Activated CD4-positive, alpha-beta memory T cell treated with anti-CD3 and anti-CD28 coated beads for 36 hours (primary cell): ENCODE measurements around the gene ZNF746. TPM values are rescaled to one million over a fixed set of nuclear protein-coding genes. Genes with fewer than 3 reads are reported as not detected.
A peak's percentile ranks its signal among the peaks of the same experiment; 100 is the strongest.
"Not testable (repeated sequence)": the region's sequence is repeated elsewhere in the genome, so short reads cannot be mapped to it uniquely, and the experiment has no call there.

Experiments used
- CTCF ChIA-PET: fragments of 350-600 bp; sonication (Branson Sonifier 250); formaldehyde crosslinking; loops from one replicate; lab custom pipeline; 2021; ENCODE audit warnings: antibody characterized with exemption, inconsistent platforms; lab: Charles Lee
- POLR2A ChIA-PET: fragments of 350-600 bp; sonication (Branson Sonifier 250); formaldehyde crosslinking; loops from one replicate; lab custom pipeline; 2021; ENCODE audit warnings: antibody characterized with exemption; lab: Charles Lee
- DNase-seq: peaks from one replicate; pipeline ENCODE4 v3.0.0-alpha.2; 2020
- H3K27ac Mint-ChIP-seq: one replicate; pipeline ENCODE4 v1.8.0; 2021; ENCODE audit warnings: mixed read lengths
- H3K27me3 Mint-ChIP-seq: one replicate; pipeline ENCODE4 v1.8.0; 2021; ENCODE audit warnings: mixed read lengths
- H3K36me3 Mint-ChIP-seq: one replicate; pipeline ENCODE4 v1.8.0; 2021; ENCODE audit warnings: mixed read lengths
- H3K4me1 Mint-ChIP-seq: one replicate; pipeline ENCODE4 v1.8.0; 2021; ENCODE audit warnings: low read depth, mixed read lengths
- H3K4me3 Mint-ChIP-seq: one replicate; pipeline ENCODE4 v1.8.0; 2021; ENCODE audit warnings: mild to moderate bottlenecking, mixed read lengths
- H3K9me3 Mint-ChIP-seq: one replicate; pipeline ENCODE4 v1.8.0; 2021; ENCODE audit warnings: mixed read lengths
- intact Hi-C: fragments of 100-400 bp; cut with micrococcal nuclease; formaldehyde crosslinking; loops from one replicate; pipeline ENCODE4 v1.15.1; 2023
- total RNA-seq, 2 experiments: library from RNA; stranded (reverse); gene quantifications; one replicate each; pipeline ENCODE4 v1.2.3, GENCODE V29; 2021

The ZNF746 gene
- total RNA-seq, 2 experiments from 2014 or later, result 13.5 to 14.9 TPM

DNA sequence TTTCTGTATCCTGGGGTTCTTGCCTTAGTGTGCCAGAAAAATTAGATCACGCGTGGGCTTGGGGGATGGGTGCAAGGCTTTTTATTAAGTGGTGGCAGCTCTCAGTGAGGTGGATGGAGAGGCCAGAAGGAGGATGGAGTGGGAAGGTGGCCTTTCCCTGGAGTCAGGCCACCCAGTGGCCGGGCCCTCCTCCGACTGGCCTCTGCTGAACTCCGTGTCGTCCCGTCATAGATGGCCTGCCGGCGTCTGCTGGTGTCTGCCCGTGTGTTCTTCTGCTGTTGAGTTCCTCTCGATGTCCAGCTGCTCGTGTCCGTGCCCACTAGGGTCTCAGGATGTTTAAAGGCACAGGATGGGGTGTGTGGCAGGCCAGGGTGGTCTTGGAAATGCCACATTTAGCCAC, 4.0 kb upstream of the ZNF746 start:
- no peak for DNase-seq
- Mint-ChIP-seq H3K27me3 (peaks cover 3% of the 10 kb centered on the region), H3K9me3 (peaks cover 11% of the 10 kb centered on the region), H3K4me1 (peaks cover 8% of the 10 kb centered on the region), H3K27ac (no peak overlapping the region), H3K36me3 (peaks cover 10% of the 10 kb centered on the region), H3K4me3 (no peak overlapping the region)
- intact Hi-C loops, result no loop called here
- ChIA-PET CTCF (interaction anchor here (3.3 kb wide), 1 partner anchor 123 kb away, joined by 8 read pairs; no protein-coding TSS in a partner anchor), POLR2A (no interaction called here)

DNA sequence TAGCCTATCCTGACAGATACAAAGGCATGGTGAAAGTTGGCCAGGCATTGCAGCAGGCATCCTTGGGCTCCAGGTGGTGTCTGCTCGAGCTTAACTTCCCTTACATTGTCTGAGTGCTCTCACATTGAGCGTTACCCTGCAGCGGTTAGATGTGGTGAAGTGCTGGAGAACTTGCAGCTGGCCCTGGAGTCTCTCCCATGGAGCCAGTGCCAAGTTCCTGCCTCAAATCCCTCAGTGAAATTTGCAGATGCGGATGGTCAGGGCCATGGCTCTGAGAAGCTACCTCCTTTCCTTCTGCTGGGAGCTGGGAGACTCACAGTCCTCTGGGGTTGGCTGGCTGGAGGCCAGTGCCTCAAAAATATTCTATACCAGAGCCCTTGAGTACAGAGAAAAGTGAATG, 3.3 kb upstream of the ZNF746 start:
- Mint-ChIP-seq H3K4me1 (peaks cover 14% of the 10 kb centered on the region), H3K27ac (no peak overlapping the region), H3K36me3 (peaks cover 11% of the 10 kb centered on the region), H3K4me3 (no peak overlapping the region), H3K9me3 (peaks cover 9% of the 10 kb centered on the region), H3K27me3 (peaks cover 3% of the 10 kb centered on the region)
- POLR2A ChIA-PET, result no interaction called here
- CTCF ChIA-PET, result interaction anchor here (3.3 kb wide), 1 partner anchor 124 kb away, joined by 8 read pairs; no protein-coding TSS in a partner anchor
- intact Hi-C loops, result no loop called here
- no peak for DNase-seq

DNA sequence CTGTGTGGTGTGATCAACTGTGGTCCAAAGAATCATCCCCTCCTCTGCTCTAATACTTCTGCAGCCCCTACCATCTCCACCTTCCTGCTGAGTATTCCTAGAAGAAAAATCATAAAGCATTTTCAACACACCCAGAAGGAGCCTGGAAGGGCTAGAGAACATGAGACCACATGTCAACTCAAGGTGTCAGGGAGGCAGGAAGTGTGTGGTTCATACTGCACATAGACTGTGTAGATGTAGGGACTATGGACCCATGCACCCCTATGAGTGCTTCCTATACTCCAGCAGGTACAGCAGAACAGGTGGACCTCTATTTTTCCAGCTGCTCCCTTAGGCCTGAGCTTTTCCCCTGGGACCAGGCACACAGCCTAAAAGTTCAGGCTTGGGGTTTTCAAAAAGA, 2.6 kb upstream of the ZNF746 start:
- peaks cover 2% of the 10 kb centered on the region for H3K27me3 Mint-ChIP-seq
- peaks cover 6% of the 10 kb centered on the region for H3K36me3 Mint-ChIP-seq
- ChIA-PET POLR2A (no interaction called here), CTCF (interaction anchor here (1.5 to 3.3 kb wide), 3 partner anchors 78 to 189 kb away, joined by 3 to 13 read pairs (median 8); no protein-coding TSS in a partner anchor)
- DNase-seq, result no peak
- intact Hi-C loops, result no loop called here
- no peak overlapping the region for H3K4me3 Mint-ChIP-seq
- H3K4me1 Mint-ChIP-seq, result peaks cover 20% of the 10 kb centered on the region
- no peak overlapping the region for H3K27ac Mint-ChIP-seq
- H3K9me3 Mint-ChIP-seq, result peaks cover 3% of the 10 kb centered on the region

DNA sequence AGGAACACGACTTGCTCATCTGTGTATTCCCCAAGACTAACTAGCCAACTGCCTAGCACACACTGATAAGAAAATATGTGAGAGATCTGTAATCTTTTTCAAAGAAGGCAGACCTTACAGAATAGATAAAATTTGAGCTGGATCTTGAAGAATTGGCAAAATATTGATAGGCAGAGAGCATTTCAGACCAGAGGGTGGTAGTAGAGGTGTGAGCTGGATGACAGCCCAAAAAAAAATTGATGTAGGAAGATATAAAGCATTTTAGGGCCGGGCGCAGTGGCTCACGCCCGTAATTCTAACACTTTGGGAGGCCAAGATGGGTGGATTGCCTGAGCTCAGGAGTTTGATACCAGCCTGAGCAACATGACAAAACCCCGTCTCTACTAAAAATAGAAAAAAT, 1.2 kb upstream of the ZNF746 start:
- no peak for DNase-seq
- no peak overlapping the region for H3K4me3 Mint-ChIP-seq
- H3K4me1 Mint-ChIP-seq, result peaks cover 27% of the 10 kb centered on the region
- CTCF ChIA-PET, result interaction anchor here (0.7 to 3.3 kb wide), 5 partner anchors 77 to 303 kb away, joined by 3 to 13 read pairs (median 3); partner anchors contain the start of gene ZNF282
- intact Hi-C loops, result loop anchor here (1.0 to 10.0 kb wide), 4 partner anchors 127 to 354 kb away; partner anchors contain the start of genes ZNF398 and ZNF783
- POLR2A ChIA-PET, result interaction anchor here (1.2 kb wide), 1 partner anchor 189 kb away, joined by 3 read pairs; no protein-coding TSS in a partner anchor
- H3K9me3 Mint-ChIP-seq, result no peaks in the 10 kb centered on the region
- H3K36me3 Mint-ChIP-seq, result peaks cover 8% of the 10 kb centered on the region
- H3K27ac Mint-ChIP-seq, result peak overlapping the region; percentile 13
- H3K27me3 Mint-ChIP-seq, result peaks cover 2% of the 10 kb centered on the region

DNA sequence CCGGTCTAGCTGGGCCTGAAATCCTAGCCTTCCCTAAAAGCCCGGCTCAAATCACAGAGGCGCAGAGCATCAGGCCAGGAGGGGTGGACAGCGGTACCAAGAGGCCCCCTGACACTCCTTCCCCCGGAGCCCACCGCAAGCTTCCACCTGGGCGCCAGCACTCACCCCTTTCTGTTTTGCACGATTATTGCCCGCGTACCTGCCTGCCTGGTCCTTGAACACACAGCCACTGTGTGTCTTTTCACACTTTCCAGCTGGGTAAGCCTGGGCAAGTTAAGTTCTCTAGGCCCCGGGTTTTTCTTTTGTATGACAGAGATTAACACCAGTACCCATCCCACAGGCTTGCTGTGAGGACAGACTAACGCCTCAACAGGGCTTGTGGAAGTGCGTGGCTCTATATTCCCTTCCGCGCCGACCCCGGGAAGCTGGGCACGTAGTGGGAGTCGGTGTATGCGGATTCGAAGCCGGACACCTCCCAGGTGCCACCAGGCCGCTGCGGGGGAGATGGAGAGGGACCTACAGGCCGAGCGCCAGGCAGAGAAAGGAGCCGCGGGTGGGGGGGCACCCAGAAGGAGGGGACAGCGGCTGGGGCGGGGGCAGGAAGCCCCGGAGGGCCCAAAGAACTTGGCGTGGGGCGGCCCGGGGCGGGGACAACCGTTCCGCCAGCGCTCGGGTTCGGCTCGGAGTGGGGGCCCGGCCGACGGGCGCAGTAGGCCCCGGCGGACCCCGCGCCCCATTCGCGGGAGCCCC, 792 bp downstream of the ZNF746 start:
- peak overlapping the region; percentile 94 for H3K27ac Mint-ChIP-seq
- H3K9me3 Mint-ChIP-seq, result no peaks in the 10 kb centered on the region
- ChIA-PET CTCF (interaction anchor here (1.1 to 2.5 kb wide), 2 partner anchors 127 to 129 kb away, joined by 4 to 16 read pairs; no protein-coding TSS in a partner anchor), POLR2A (interaction anchor here (0.6 to 1.1 kb wide), 2 partner anchors 99 to 127 kb away, joined by 3 read pairs; no protein-coding TSS in a partner anchor)
- H3K36me3 Mint-ChIP-seq, result peaks cover 25% of the 10 kb centered on the region
- intact Hi-C loops, result loop anchor here (1.0 to 10.0 kb wide), 6 partner anchors 37 to 352 kb away; partner anchors contain the start of genes ZNF398 and ZNF783
- H3K27me3 Mint-ChIP-seq, result peaks cover 2% of the 10 kb centered on the region
- peaks cover 33% of the 10 kb centered on the region for H3K4me1 Mint-ChIP-seq
- peak; percentile 65 for DNase-seq
- peak overlapping the region; percentile 98 for H3K4me3 Mint-ChIP-seq

DNA sequence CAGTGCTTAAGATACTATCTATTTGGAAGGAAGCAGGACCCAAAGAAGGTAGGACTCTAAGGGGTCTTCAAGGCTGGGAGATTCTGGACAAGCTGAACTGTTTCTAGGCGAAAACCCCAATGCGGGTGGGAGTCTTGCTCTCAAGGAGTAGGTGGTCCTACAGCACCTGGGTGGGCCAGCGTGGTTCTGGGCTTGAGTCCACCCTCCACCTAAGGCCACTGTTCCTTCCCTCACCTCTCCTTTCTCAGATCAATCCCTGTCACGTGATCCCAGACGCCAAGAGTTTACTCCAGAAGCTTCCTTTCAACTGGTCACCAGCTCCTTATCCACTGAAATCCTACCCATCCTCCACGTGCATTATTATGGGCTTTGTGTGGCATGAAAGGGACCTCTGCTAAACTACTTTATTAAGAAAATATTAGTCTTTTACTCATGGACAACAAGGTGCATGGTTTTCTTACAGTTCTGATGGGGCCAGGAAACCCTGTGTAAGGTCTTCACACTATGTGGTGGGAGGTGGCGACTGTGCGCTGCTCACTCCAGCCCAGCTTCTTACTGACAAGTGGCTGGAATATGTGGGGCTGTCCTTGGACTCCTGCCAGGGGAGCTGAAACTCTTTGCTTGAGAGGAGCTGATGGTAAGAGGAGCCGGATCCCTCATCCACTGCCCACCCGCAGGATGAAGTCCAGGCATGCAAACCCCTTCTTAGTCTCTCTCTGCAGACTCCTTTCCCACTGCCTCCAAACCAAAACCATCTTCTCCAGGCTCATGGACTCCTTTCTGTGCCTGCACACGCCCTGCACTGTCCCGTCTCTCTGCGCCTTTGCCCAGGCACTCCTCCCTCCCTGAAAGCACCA, 1.6 kb downstream of the ZNF746 start:
- Mint-ChIP-seq H3K4me3 (peak overlapping the region; percentile 98), H3K27me3 (peaks cover 2% of the 10 kb centered on the region), H3K36me3 (peaks cover 29% of the 10 kb centered on the region), H3K4me1 (peaks cover 33% of the 10 kb centered on the region), H3K9me3 (no peaks in the 10 kb centered on the region), H3K27ac (peak overlapping the region; percentile 36)
- ChIA-PET CTCF (interaction anchor here (0.6 to 2.5 kb wide), 6 partner anchors 35 to 348 kb away, joined by 4 to 16 read pairs (median 4); partner anchors contain the start of genes ZNF398, ZNF777 and ZNF783), POLR2A (interaction anchor here (0.6 to 1.5 kb wide), 3 partner anchors 13 to 128 kb away, joined by 3 to 6 read pairs (median 3); no protein-coding TSS in a partner anchor)
- DNase-seq, result no peak
- intact Hi-C loops, result loop anchor here (5.0 to 10.0 kb wide), 3 partner anchors 184 to 351 kb away; partner anchors contain the start of genes ZNF398 and ZNF783

DNA sequence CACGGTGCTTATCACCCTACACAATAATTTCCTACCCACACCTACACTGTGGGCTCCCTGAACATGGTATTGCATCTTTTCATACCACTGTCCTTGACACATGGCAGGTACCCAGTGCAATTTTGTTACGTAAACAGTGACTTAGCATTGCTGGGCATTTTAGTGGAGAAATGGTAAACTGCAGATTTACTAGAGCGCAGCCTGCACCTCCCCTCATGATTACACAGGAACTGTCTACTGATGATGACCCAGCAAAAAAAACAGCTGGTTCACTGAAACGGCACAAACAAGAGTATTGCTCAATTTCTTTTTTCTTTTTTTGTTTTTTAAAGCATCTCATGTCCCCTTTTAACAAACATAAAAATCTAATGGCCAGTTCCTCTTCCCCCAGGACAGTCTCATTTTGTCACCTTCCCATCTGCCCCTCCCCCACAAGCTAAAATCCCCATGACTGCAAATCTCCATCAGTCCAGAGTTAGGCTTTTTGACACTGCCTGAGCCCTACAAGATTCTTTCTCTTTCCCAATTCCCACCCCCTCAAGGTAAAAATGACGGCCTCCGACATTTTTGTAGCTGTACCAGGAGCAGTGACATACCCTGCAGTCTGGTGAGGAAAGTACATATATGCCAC, 2.8 kb downstream of the ZNF746 start:
- intact Hi-C loops, result loop anchor here (5.0 to 10.0 kb wide), 3 partner anchors 183 to 350 kb away; partner anchors contain the start of genes ZNF398 and ZNF783
- no peak for DNase-seq
- peaks cover 2% of the 10 kb centered on the region for H3K27me3 Mint-ChIP-seq
- peaks cover 38% of the 10 kb centered on the region for H3K36me3 Mint-ChIP-seq
- H3K27ac Mint-ChIP-seq, result no peak overlapping the region
- no peaks in the 10 kb centered on the region for H3K9me3 Mint-ChIP-seq
- POLR2A ChIA-PET, result interaction anchor here (0.5 to 1.5 kb wide), 2 partner anchors 12 to 129 kb away, joined by 3 to 6 read pairs; no protein-coding TSS in a partner anchor
- H3K4me1 Mint-ChIP-seq, result peaks cover 28% of the 10 kb centered on the region
- CTCF ChIA-PET, result interaction anchor here (0.6 to 2.5 kb wide), 4 partner anchors 34 to 347 kb away, joined by 4 to 16 read pairs (median 5); partner anchors contain the start of genes ZNF398, ZNF777 and ZNF783
- H3K4me3 Mint-ChIP-seq, result no peak overlapping the region

DNA sequence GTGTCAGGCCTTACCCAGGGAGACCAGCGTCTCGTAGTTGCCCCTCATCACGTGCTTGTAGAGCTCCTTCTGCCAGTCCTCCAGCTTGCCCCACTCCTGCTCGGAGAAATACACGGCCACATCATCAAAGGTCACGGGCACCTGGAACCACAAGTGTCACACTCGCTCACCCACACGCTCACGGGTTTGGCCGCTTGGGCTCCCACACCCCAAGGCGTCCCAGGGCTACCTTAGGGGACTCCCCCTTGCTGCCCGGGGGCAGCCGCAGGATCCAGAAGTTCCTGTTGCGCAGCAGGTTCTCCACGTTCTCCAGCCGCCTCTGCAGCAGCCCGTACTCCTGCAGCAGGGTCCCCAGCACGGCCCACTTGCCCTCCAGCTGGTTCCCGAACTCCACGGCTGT, 3.6 kb downstream of the ZNF746 start:
- Mint-ChIP-seq H3K36me3 (peaks cover 43% of the 10 kb centered on the region), H3K4me1 (peaks cover 28% of the 10 kb centered on the region)
- DNase-seq, H3K4me3 Mint-ChIP-seq, CTCF ChIA-PET, H3K27me3 Mint-ChIP-seq, H3K27ac Mint-ChIP-seq, POLR2A ChIA-PET, H3K9me3 Mint-ChIP-seq: not testable (repeated sequence)
- intact Hi-C loops, result loop anchor here (10.0 kb wide), 1 partner anchor 349 kb away; the partner anchor contains the start of gene ZNF398

DNA sequence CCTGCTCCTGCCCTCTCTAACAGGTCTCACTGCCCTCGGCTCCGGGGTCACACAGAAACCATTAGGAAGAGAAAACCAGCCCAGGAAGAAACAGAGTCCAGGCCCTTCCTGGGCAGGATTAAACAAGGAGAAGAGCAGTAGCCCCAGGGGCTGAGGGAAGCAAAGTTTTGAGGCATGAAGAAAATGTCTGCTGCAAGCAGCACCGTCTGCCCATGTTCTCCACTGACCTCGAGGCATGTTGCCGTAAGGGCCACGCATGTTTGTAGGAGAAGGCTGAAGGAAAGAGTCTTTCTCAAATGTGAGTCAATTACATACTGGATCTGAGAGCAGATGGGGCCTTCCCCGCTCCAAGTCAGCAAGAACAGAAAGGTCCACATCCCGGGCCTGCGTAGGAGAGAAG, 4.2 kb downstream of the ZNF746 start:
- DNase-seq, result no peak
- CTCF ChIA-PET, result no interaction called here
- no peaks in the 10 kb centered on the region for H3K27me3 Mint-ChIP-seq
- peaks cover 44% of the 10 kb centered on the region for H3K36me3 Mint-ChIP-seq
- no peak overlapping the region for H3K4me3 Mint-ChIP-seq
- POLR2A ChIA-PET, result no interaction called here
- H3K4me1 Mint-ChIP-seq, result peaks cover 28% of the 10 kb centered on the region
- intact Hi-C loops, result loop anchor here (10.0 kb wide), 1 partner anchor 349 kb away; the partner anchor contains the start of gene ZNF398
- H3K9me3 Mint-ChIP-seq, result no peaks in the 10 kb centered on the region
- H3K27ac Mint-ChIP-seq, result no peak overlapping the region

DNA sequence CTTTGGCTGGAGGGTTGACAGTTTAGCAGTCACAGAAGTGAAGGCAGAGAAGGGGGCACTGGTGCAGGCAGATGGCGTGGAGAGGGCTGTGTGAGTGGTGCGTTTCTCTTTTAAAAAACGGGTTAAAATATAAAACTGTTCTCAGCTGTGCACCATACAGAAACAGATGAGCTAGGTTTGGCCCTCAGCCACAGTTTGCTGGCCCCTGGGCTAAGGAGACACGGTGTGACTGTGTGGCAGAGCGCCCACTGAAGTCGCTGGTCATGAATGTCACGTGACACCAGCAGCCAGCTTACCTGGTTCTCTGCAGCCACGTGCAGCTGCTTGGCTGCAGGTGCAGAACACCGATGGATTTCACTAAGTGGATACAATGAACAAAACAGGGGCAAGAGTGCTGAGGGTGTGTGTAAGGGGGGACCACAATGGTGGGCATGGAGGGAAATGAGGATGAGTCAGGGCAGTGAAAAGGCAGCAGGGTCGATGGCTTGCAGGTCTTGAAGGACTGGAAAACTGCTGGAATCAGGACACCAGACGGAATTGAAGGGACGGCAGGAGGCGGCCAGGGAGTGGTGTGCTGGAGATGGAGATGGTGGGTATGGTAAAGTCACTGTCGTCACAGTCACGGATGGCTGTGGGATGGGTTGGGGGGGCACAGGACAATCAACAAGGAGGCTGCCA, 7.4 kb downstream of the ZNF746 start:
- intact Hi-C loops, result loop anchor here (10.0 kb wide), 1 partner anchor 345 kb away; the partner anchor contains the start of gene ZNF398
- Mint-ChIP-seq H3K4me1 (peaks cover 13% of the 10 kb centered on the region), H3K9me3 (no peaks in the 10 kb centered on the region), H3K4me3 (no peak overlapping the region), H3K27ac (no peak overlapping the region), H3K27me3 (no peaks in the 10 kb centered on the region), H3K36me3 (peaks cover 58% of the 10 kb centered on the region)
- CTCF ChIA-PET, result no interaction called here
- POLR2A ChIA-PET, result no interaction called here
- no peak for DNase-seq
